ENCODE data around the gene LRP8.

Gene LRP8

DNA sequence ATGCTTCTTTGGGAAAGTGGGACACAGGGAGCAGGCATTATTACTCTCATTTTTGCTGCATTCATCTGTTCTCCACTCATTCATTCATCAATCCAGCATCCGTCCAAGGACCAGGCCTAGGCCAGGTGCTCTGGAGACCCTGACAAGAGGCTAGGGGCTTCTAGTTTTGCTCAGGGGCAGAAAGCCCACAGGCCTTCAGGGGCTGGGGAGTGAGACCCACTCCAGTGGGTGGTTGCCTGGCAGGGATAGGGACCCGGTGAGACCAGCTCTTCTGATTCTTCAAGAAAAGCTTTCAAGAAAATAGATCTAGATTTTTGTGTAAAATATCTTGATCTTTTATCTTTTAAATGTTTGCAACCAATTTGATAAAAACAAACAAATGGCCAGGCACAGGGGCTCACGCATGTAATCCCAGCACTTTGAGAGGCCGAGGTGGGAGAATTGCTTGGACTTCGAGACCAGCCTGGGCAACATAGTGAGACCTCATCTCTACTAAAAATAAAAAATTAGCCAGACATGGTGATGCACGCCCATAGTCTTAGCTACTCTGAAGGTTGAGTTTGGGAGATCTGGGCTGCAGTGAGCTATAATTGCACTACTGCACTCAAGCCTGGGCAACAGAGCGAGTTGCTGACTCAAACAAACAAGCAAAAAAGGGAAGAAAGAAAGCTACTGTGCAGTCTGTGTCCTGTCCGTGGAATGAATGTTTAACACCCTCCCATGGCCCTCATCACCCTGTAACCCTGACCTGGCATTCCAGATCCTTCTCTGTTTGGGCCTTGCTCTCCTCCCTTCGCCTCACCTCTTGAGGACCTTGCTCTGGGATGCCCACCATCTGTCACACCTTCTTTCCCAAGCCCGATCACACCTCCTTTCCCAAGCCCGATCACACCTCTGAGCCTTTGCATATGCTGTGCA lies 17.3 kb upstream of the LRP8 start:
- Histone ChIP-seq H3K4me1 (ENCODE audit: low read length) (peaks cover 28% of the 10 kb centered on the region), H3K36me3 (replicated peaks; ENCODE audit: low read depth, low read length) (peaks cover 8% of the 10 kb centered on the region), H3K79me2 (ENCODE audit: low read length) (no peaks in the 10 kb centered on the region), H4K20me1 (ENCODE audit: insufficient read depth, low read length) (no peaks in the 10 kb centered on the region), H3K4me2 (ENCODE audit: low read length) (peak overlapping the region; percentile 59), H3K9me3 (ENCODE audit: insufficient read depth, low read length) (no peaks in the 10 kb centered on the region), H3K4me3 (ENCODE audit: low read length) (0 out of 2 replicates have a peak overlapping the region, but pooled peaks have one; percentile 7), H3K27me3 (ENCODE audit: low read depth, low read length) (no peaks in the 10 kb centered on the region), H2AFZ (ENCODE audit: low read depth, low read length) (0 out of 2 replicates have a peak overlapping the region, but pooled peaks have one; percentile 7), H3K9ac (ENCODE audit: low read length) (peak overlapping the region; percentile 11; the same call in 1 of the 2 replicates), H3K27ac (ENCODE audit: low read length) (peak overlapping the region; percentile 55)
- TF ChIP-seq EZH2phosphoT487 (IDR thresholded peaks at IDR 0.05; ENCODE audit: low read depth) = no peak
- no peak for TF ChIP-seq CTCF (IDR thresholded peaks at IDR 0.05; ENCODE audit: low read depth, low read length)

GRCh38 chr1:53343831-53344668 lies 16.2 kb upstream of the LRP8 start:
- Histone ChIP-seq H3K4me1 (ENCODE audit: low read length) (peaks cover 28% of the 10 kb centered on the region), H3K27ac (ENCODE audit: low read length) (no peak overlapping the region), H3K27me3 (ENCODE audit: low read depth, low read length) (no peaks in the 10 kb centered on the region), H3K79me2 (ENCODE audit: low read length) (no peaks in the 10 kb centered on the region), H3K4me3 (ENCODE audit: low read length) (no peak overlapping the region), H4K20me1 (ENCODE audit: insufficient read depth, low read length) (no peaks in the 10 kb centered on the region), H3K9ac (ENCODE audit: low read length) (no peak overlapping the region), H3K4me2 (ENCODE audit: low read length) (no peak overlapping the region), H3K9me3 (ENCODE audit: insufficient read depth, low read length) (no peaks in the 10 kb centered on the region), H2AFZ (ENCODE audit: low read depth, low read length) (no peak overlapping the region), H3K36me3 (replicated peaks; ENCODE audit: low read depth, low read length) (peaks cover 8% of the 10 kb centered on the region)
- TF ChIP-seq CTCF (IDR thresholded peaks at IDR 0.05; ENCODE audit: low read depth, low read length) = no peak

DNA sequence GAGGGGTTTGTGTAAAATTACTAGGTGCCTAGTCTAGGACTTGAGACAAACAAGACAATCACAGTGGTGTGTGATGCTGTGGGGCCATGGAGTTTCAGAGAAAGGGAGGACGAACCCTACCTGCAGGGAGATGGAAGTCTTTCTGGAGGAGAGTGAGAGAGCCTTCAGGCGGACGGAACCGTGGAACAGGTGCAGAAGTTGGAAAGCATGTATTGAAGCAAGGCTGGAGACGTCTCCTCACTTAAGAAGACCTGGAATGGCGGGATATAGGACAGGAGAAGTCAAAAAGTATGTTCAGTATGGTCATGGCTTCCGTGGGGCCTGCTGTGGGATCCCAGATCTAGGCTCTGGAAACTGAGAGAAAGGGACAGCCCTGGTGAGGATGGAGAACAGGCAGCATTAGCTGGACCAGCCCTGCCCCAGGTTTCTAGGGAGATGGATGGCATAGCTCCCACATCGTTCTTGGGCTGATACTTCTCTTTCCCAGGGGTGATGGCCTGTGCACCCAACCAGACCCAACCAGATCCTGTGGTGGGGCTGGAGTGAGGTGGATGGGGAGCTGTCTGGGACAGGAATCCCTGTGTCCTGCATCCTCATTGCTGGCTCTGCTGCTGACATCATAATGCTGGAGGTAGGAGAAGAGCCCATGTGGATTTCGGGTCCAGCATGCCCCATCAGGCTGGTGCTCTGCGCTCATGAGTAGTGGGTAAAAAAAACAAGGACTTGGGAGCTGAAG lies 15.0 kb upstream of the LRP8 start:
- H3K9ac ChIP-seq (ENCODE audit: low read length) = no peak overlapping the region
- no peak overlapping the region for H3K27ac ChIP-seq (ENCODE audit: low read length)
- peaks cover 28% of the 10 kb centered on the region for H3K4me1 ChIP-seq (ENCODE audit: low read length)
- peaks cover 8% of the 10 kb centered on the region for H3K36me3 ChIP-seq (replicated peaks; ENCODE audit: low read depth, low read length)
- no peak for TF ChIP-seq CTCF (IDR thresholded peaks at IDR 0.05; ENCODE audit: low read depth, low read length)
- no peak overlapping the region for H3K4me2 ChIP-seq (ENCODE audit: low read length)
- no peak overlapping the region for H3K4me3 ChIP-seq (ENCODE audit: low read length)
- H3K79me2 ChIP-seq (ENCODE audit: low read length) = no peaks in the 10 kb centered on the region
- H4K20me1 ChIP-seq (ENCODE audit: insufficient read depth, low read length) = no peaks in the 10 kb centered on the region
- no peak overlapping the region for H2AFZ ChIP-seq (ENCODE audit: low read depth, low read length)
- no peaks in the 10 kb centered on the region for H3K9me3 ChIP-seq (ENCODE audit: insufficient read depth, low read length)
- H3K27me3 ChIP-seq (ENCODE audit: low read depth, low read length) = no peaks in the 10 kb centered on the region
